GM21529 (cell line): ENCODE measurements around the gene ODF4.
"Not testable (repeated sequence)": the region's sequence is repeated elsewhere in the genome, so short reads cannot be mapped to it uniquely, and the experiment has no call there.

Experiments used
- ATAC-seq: cut with Tn5 transposase; IDR thresholded peaks from one replicate; pipeline ENCODE4 v1.9.1; 2021; ENCODE audit not compliant: unreplicated experiment

ODF4 gene

GRCh38 chr17:8392674-8393469 is 53.2 kb downstream of the ODF4 start:
- no peak for ATAC-seq

- ATAC-seq: no peak
Measured at GRCh38 chr17:8393470-8394231, 54.0 kb downstream of the ODF4 start.

GRCh38 chr17:8394497-8394896 is 54.9 kb downstream of the ODF4 start:
- ATAC-seq: not testable (repeated sequence)
